Right lobe of liver (tissue), 4 donors: ENCODE measurements around the gene SVIL.

Experiments
- CTCF ChIP-seq, 4 donors: fragments of 200-600 bp in 3 of 4; fragments of 450-650 bp in 1 of 4; IDR thresholded peaks; one replicate each; pipeline versions ENCODE4 v1.5.1 to v1.8.0; 2016 to 2022; ENCODE audit warnings: antibody characterized with exemption in 4 of 4, mild to moderate bottlenecking in 2 of 4
- POLR2A ChIP-seq: fragments of 450-650 bp; IDR thresholded peaks from one replicate; pipeline ENCODE4 v1.6.1; 2017; ENCODE audit warnings: antibody characterized with exemption, mild to moderate bottlenecking
- donor health status: DM: no; HTN: no; CAD: no.
- donor health status: DM: no; HTN: no; CAD: no.
- donor health status: DM: no; HTN: yes; CAD: no.

- TF ChIP-seq CTCF (IDR thresholded peaks at IDR 0.05) (no peak), POLR2A (no peak)
These were observed 15.1 kb upstream of the SVIL start for GRCh38 chr10:29649561-29650551.
